HCT116 (cell line): ENCODE results near the gene SBNO2. TPM values are rescaled to one million over a fixed set of nuclear protein-coding genes. Genes with fewer than 3 reads are reported as not detected.
A peak's percentile ranks its signal among the peaks of the same experiment; 100 is the strongest.

Experiments used
- ATAC-seq: fragments of 200-7000 bp; cut with Tn5 transposase; 2 replicates; pipeline ENCODE4 v1.9.1; 2020; ENCODE audit warnings: mild to moderate bottlenecking, moderate library complexity
- BruUV-seq: library from RNA; stranded (reverse); fragments of 400-500 nt; replicated peaks from 2 replicates; lab custom pipeline; 2021; lab: Mats Ljungman, UMichigan
- CTCF ChIA-PET: fragments of 300-600 bp; sonication (Branson Sonifier 250); formaldehyde crosslinking; loops from one replicate; lab custom pipeline; 2021; ENCODE audit warnings: antibody characterized with exemption; lab: Charles Lee
- POLR2A ChIA-PET: fragments of 300-600, 350-600 bp; sonication (Branson Sonifier 250); formaldehyde crosslinking; loops from one replicate; lab custom pipeline; 2021; ENCODE audit warnings: antibody characterized with exemption; lab: Charles Lee
- RAD21 ChIA-PET, 2 experiments: fragments of 300-600 bp; sonication (Branson Sonifier 250); formaldehyde crosslinking; loops; one replicate each; lab custom pipeline; 2023; ENCODE audit warnings: low total read pairs in 2 of 2; ENCODE audit not compliant: uncharacterized antibody in 2 of 2, unreplicated experiment in 2 of 2, low non-redundant PET in 1 of 2; lab: Charles Lee
- DNase-seq: peaks from one replicate; pipeline ENCODE4 v3.0.0-alpha.2; 2010; ENCODE audit warnings: low read depth, low spot score
- H2AFZ ChIP-seq: fragments of 200-600 bp; shearing (Covaris generic), sonication (generic); 2 replicates; pipeline ENCODE4 v1.6.1; 2017; ENCODE audit warnings: low read depth, mixed run types, mixed read lengths, antibody characterized with exemption, low read length; ENCODE audit not compliant: poor library complexity, severe bottlenecking
- H3K27ac ChIP-seq: 2 replicates; pipeline ENCODE4 v1.5.1; 2012; ENCODE audit warnings: low read depth, low read length
- H3K27me3 ChIP-seq: fragments of 200-600 bp; sonication (generic); 2 replicates; pipeline ENCODE4 v1.6.1; 2016; ENCODE audit warnings: mixed run types, low read length, mixed read lengths; ENCODE audit not compliant: insufficient read depth
- H3K36me3 ChIP-seq, 2 experiments: fragments of 200-500 bp in 1 of 2; fragments of 200-600 bp in 1 of 2; sonication (Bioruptor generic) in 1 of 2; sonication (generic) in 1 of 2; 2 replicates each; pipeline versions ENCODE4 v1.5.1 to v1.6.1; 2014 to 2016; ENCODE audit warnings: low read length in 2 of 2, inconsistent platforms in 1 of 2, mixed read lengths in 1 of 2, mixed run types in 1 of 2; ENCODE audit not compliant: insufficient read depth in 2 of 2, control insufficient read depth in 1 of 2
- H3K4me1 ChIP-seq, 2 experiments: fragments of 200-600 bp in 1 of 2; sonication (generic) in 1 of 2; 2 replicates each; pipeline versions ENCODE4 v1.5.1 to v1.6.1; 2012 to 2017; ENCODE audit warnings: low read length in 2 of 2, inconsistent platforms in 1 of 2, mild to moderate bottlenecking in 1 of 2, mixed read lengths in 1 of 2, mixed run types in 1 of 2, moderate library complexity in 1 of 2; ENCODE audit not compliant: insufficient read depth in 2 of 2, control insufficient read depth in 1 of 2
- H3K4me2 ChIP-seq: fragments of 200-600 bp; sonication (generic); 2 replicates; pipeline ENCODE4 v1.6.1; 2017; ENCODE audit warnings: mixed run types, low read length, mixed read lengths
- H3K4me3 ChIP-seq, 2 experiments: fragments of 200-600 bp in 1 of 2; sonication (generic) in 1 of 2; replicated peaks in 1 of 2; 2 replicates each; pipeline ENCODE4 v1.5.1; 2011 to 2016; ENCODE audit warnings: low read length in 2 of 2, control low read depth in 1 of 2, low read depth in 1 of 2, mild to moderate bottlenecking in 1 of 2, mixed read lengths in 1 of 2, mixed run types in 1 of 2
- H3K79me2 ChIP-seq: fragments of 200-600 bp; sonication (generic); 2 replicates; pipeline ENCODE4 v1.6.1; 2017; ENCODE audit warnings: mild to moderate bottlenecking, mixed run types, low read length, moderate library complexity, mixed read lengths; ENCODE audit not compliant: insufficient read depth
- H3K9ac ChIP-seq: fragments of 200-600 bp; sonication (generic); 2 replicates; pipeline ENCODE4 v1.6.1; 2016; ENCODE audit warnings: low read length, mixed read lengths
- H3K9me2 ChIP-seq: fragments of 200-600 bp; sonication (generic), shearing (Covaris generic); 2 replicates; pipeline ENCODE4 v1.6.1; 2017; ENCODE audit warnings: mixed run types, mild to moderate bottlenecking, moderate library complexity; ENCODE audit not compliant: insufficient read depth
- H3K9me3 ChIP-seq, 2 experiments: fragments of 200-500 bp in 1 of 2; fragments of 200-600 bp in 1 of 2; sonication (Bioruptor generic) in 1 of 2; sonication (generic) in 1 of 2; 2 replicates each; pipeline ENCODE4 v1.6.1; 2014 to 2017; ENCODE audit warnings: low read length in 2 of 2, mixed read lengths in 2 of 2, inconsistent platforms in 1 of 2, low read depth in 1 of 2, mild to moderate bottlenecking in 1 of 2, mixed run types in 1 of 2, moderate library complexity in 1 of 2; ENCODE audit not compliant: control insufficient read depth in 1 of 2, insufficient read depth in 1 of 2
- H4K20me1 ChIP-seq: fragments of 200-600 bp; sonication (generic), shearing (Covaris generic); 2 replicates; pipeline ENCODE4 v1.6.1; 2017; ENCODE audit warnings: mixed run types, mild to moderate bottlenecking, moderate library complexity; ENCODE audit not compliant: insufficient read depth
- CEBPB ChIP-seq: IDR thresholded peaks from 2 replicates; pipeline ENCODE4 v1.6.1; 2012; ENCODE audit warnings: low read depth
- EGR1 ChIP-seq: IDR thresholded peaks from 2 replicates; pipeline ENCODE4 v1.6.1; 2012; ENCODE audit warnings: low read depth
- ELF1 ChIP-seq: IDR thresholded peaks from 2 replicates; pipeline ENCODE4 v1.6.1; 2012; ENCODE audit warnings: low read depth, borderline replicate concordance
- EZH2phosphoT487 ChIP-seq: fragments of 200-600 bp; IDR thresholded peaks from 2 replicates; pipeline ENCODE4 v1.6.1; 2018; ENCODE audit warnings: antibody characterized with exemption, borderline replicate concordance
- FOSL1 ChIP-seq: IDR thresholded peaks from 2 replicates; pipeline ENCODE4 v1.6.1; 2012; ENCODE audit warnings: low read depth
- JUND ChIP-seq: IDR thresholded peaks from 2 replicates; pipeline ENCODE4 v1.6.1; 2012
- POLR2A ChIP-seq: IDR thresholded peaks from 2 replicates; pipeline ENCODE4 v1.7.0; 2011; ENCODE audit warnings: borderline replicate concordance; ENCODE audit not compliant: insufficient read depth, insufficient read length; ENCODE audit errors: extremely low read depth
- RAD21 ChIP-seq: IDR thresholded peaks from 2 replicates; pipeline ENCODE4 v1.6.1; 2012; ENCODE audit warnings: low read depth, mild to moderate bottlenecking
- SIN3A ChIP-seq: IDR thresholded peaks from 2 replicates; pipeline ENCODE4 v1.6.1; 2012; ENCODE audit warnings: low read depth
- SRF ChIP-seq: IDR thresholded peaks from 2 replicates; pipeline ENCODE4 v1.6.1; 2012; ENCODE audit warnings: low read depth
- TCF7L2 ChIP-seq: IDR thresholded peaks from 2 replicates; pipeline ENCODE4 v1.7.0; 2011; ENCODE audit warnings: borderline replicate concordance, inconsistent platforms; ENCODE audit not compliant: insufficient read depth, insufficient read length; ENCODE audit errors: extremely low read depth
- YY1 ChIP-seq: IDR thresholded peaks from 2 replicates; pipeline ENCODE4 v1.6.1; 2011; ENCODE audit warnings: low read length, low read depth, moderate library complexity, mild to moderate bottlenecking; ENCODE audit not compliant: insufficient replicate concordance; ENCODE audit errors: extremely low read depth
- ZFX ChIP-seq: fragments of 450-650 bp; IDR thresholded peaks from 2 replicates; pipeline ENCODE4 v1.6.1; 2017
- ZNF274 ChIP-seq: fragments of 200-500 bp; sonication (Bioruptor generic); IDR thresholded peaks from 2 replicates; pipeline ENCODE4 v1.6.1; 2014; ENCODE audit warnings: mild to moderate bottlenecking, low read depth, low read length, inconsistent platforms
- intact Hi-C: fragments of 100-400 bp; cut with micrococcal nuclease; formaldehyde crosslinking; loops from 2 replicates; pipeline ENCODE4 v1.10.0; 2022
- total RNA-seq: library from RNA; stranded (reverse); gene quantifications from one replicate; pipeline ENCODE4 v1.2.1, GENCODE V29; 2021; ENCODE audit not compliant: unreplicated experiment
- TF ChIP-seq, protein P1 (sequence below): IDR thresholded peaks from 2 replicates; pipeline ENCODE4 v1.6.1; 2012

SBNO2 gene
- total RNA-seq, 1 experiment from 2014 or later, result 66.4 TPM

DNA sequence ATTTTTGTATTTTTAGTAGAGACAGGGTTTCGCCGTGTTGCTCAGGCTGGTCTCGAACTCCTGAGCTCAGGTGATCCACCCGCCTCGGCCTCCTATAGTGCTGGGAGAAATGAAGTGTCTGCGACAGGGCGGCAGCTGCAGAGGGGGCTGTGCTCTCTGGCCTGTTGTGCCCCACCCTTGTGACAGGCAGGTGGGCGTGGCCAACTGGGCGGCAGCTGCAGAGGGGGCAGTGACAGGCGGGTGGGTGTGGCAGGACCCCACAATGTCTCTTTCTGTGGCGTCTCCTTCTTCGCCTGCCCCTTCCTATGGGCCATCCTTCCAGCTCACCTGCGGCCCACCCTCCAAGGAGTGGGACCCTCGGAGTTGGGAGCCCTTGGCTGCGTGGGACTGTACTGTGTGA is 43.3 kb upstream of the SBNO2 start:
- peaks cover 13 to 49% of the 10 kb centered on the region in 2 experiments for H3K4me1 ChIP-seq
- H3K27ac ChIP-seq, result no peak overlapping the region; the same call in 1 of the 2 replicates
- no peak for ATAC-seq
- RAD21 ChIA-PET, result interaction anchor here in 1 of 2 experiments (0.6 kb wide), 1 partner anchor 8 kb away, joined by 3 read pairs; no protein-coding TSS in a partner anchor
- no peak for TF ChIP-seq YY1
- TF ChIP-seq SRF, result no peak
- no peak for TF ChIP-seq CEBPB
- TF ChIP-seq TCF7L2, result no peak
- TF ChIP-seq ZFX, result no peak
- no peak for TF ChIP-seq FOSL1
- TF ChIP-seq RAD21, result no peak
- TF ChIP-seq JUND, result no peak
- intact Hi-C loops, result no loop called here
- no peaks in the 10 kb centered on the region for H3K27me3 ChIP-seq
- no TSS peak for BruUV-seq
- no peak overlapping the region for H3K4me3 ChIP-seq
- DNase-seq, result no peak
- no peak overlapping the region for H3K4me2 ChIP-seq
- peaks cover 78% of the 10 kb centered on the region for H3K79me2 ChIP-seq
- peaks cover 4 to 13% of the 10 kb centered on the region in 2 experiments; a peak in 2 of 4 replicates for H3K36me3 ChIP-seq
- no peaks in the 10 kb centered on the region for H4K20me1 ChIP-seq
- POLR2A ChIA-PET, result interaction anchor here (1.4 kb wide), 1 partner anchor 52 kb away, joined by 5 read pairs; the partner anchor contains the start of gene CIRBP
- no peak overlapping the region for H3K9ac ChIP-seq
- H3K9me3 ChIP-seq, result no peaks in the 10 kb centered on the region
- H2AFZ ChIP-seq, result no peak overlapping the region
- CTCF ChIA-PET, result interaction anchor here (1.2 to 1.7 kb wide), 2 partner anchors 11 to 104 kb away, joined by 3 to 4 read pairs; no protein-coding TSS in a partner anchor
- H3K9me2 ChIP-seq, result no peaks in the 10 kb centered on the region

DNA sequence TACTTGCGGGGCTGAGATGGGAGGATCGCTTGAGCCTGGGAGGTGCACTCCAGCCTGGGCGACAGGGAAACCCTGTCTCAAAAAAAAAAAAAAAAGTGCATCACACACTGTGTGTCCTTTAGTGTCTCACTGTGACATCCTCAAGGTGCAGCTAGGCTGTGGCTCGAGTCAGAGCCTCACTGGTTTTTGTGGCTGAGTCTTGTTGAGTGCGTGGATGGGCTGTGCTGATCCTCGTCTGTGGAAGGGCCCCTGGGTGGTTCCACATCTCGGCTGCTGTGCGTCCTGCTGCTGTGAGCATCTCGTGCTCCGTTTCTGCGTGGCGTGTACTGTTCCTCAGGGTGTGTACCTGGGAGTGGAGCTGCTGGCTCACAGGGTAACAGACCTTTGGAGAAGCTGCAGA is 42.7 kb upstream of the SBNO2 start:
- no TSS peak for BruUV-seq
- ATAC-seq (no peak), DNase-seq (no peak)
- H3K9ac ChIP-seq, result no peak overlapping the region
- peaks cover 4 to 14% of the 10 kb centered on the region in 2 experiments; a peak in 2 of 4 replicates for H3K36me3 ChIP-seq
- TF ChIP-seq ZNF274 (no peak), ELF1 (no peak), POLR2A (no peak), RAD21 (no peak), ZFX (no peak), EGR1 (no peak), EZH2phosphoT487 (no peak), SRF (no peak), SIN3A (no peak)
- TF ChIP-seq, protein P1, sequence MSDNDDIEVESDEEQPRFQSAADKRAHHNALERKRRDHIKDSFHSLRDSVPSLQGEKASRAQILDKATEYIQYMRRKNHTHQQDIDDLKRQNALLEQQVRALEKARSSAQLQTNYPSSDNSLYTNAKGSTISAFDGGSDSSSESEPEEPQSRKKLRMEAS, result no peak
- intact Hi-C loops, result no loop called here
- RAD21 ChIA-PET, result interaction anchor here in 1 of 2 experiments (0.6 kb wide), 1 partner anchor 8 kb away, joined by 3 read pairs; no protein-coding TSS in a partner anchor
- CTCF ChIA-PET, result interaction anchor here (1.2 to 2.3 kb wide), 4 partner anchors 11 to 103 kb away, joined by 3 to 5 read pairs (median 4); no protein-coding TSS in a partner anchor
- peaks cover 13 to 49% of the 10 kb centered on the region in 2 experiments for H3K4me1 ChIP-seq
- H3K9me2 ChIP-seq, result no peaks in the 10 kb centered on the region
- H3K27me3 ChIP-seq, result no peaks in the 10 kb centered on the region
- POLR2A ChIA-PET, result interaction anchor here (1.4 kb wide), 1 partner anchor 52 kb away, joined by 5 read pairs; the partner anchor contains the start of gene CIRBP
- 0 out of 2 replicates have a peak overlapping the region, but pooled peaks have one; percentile 32 for H3K27ac ChIP-seq
- H3K79me2 ChIP-seq, result peaks cover 84% of the 10 kb centered on the region
- H3K9me3 ChIP-seq, result no peaks in the 10 kb centered on the region
- no peaks in the 10 kb centered on the region for H4K20me1 ChIP-seq
- no peak overlapping the region for H3K4me2 ChIP-seq
- H2AFZ ChIP-seq, result no peak overlapping the region
- H3K4me3 ChIP-seq, result no peak overlapping the region
